ENCODE measurements around the gene HAGHL. TPM values are rescaled to one million over a fixed set of nuclear protein-coding genes. Genes with fewer than 3 reads are reported as not detected.

The HAGHL gene
- total RNA-seq, 1 experiment from 2014 or later, result 6.8 TPM

GRCh38 chr16:710500-711075 is 16.3 kb upstream of the HAGHL start:
- no TSS peak for BruUV-seq (replicated peaks)
- TF ChIP-seq, protein P1, sequence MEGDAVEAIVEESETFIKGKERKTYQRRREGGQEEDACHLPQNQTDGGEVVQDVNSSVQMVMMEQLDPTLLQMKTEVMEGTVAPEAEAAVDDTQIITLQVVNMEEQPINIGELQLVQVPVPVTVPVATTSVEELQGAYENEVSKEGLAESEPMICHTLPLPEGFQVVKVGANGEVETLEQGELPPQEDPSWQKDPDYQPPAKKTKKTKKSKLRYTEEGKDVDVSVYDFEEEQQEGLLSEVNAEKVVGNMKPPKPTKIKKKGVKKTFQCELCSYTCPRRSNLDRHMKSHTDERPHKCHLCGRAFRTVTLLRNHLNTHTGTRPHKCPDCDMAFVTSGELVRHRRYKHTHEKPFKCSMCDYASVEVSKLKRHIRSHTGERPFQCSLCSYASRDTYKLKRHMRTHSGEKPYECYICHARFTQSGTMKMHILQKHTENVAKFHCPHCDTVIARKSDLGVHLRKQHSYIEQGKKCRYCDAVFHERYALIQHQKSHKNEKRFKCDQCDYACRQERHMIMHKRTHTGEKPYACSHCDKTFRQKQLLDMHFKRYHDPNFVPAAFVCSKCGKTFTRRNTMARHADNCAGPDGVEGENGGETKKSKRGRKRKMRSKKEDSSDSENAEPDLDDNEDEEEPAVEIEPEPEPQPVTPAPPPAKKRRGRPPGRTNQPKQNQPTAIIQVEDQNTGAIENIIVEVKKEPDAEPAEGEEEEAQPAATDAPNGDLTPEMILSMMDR (IDR thresholded peaks at IDR 0.05; ENCODE audit: insufficient read depth in 1 of 2, low read depth in 1 of 2, low read length in 1 of 2, severe bottlenecking in 1 of 2, unreplicated experiment in 1 of 2), result no peak
- CTCF ChIA-PET, result interaction anchor here (0.6 to 1.1 kb wide), 3 partner anchors 9 to 270 kb away, joined by 3 to 4 read pairs (median 3); no protein-coding TSS in a partner anchor
- Mint-ChIP-seq H3K4me1 (ENCODE audit: low read depth, unreplicated experiment) (peaks cover 7% of the 10 kb centered on the region), H3K27ac (ENCODE audit: unreplicated experiment) (no peak overlapping the region), H3K27me3 (ENCODE audit: insufficient read depth, unreplicated experiment) (peaks cover 5% of the 10 kb centered on the region), H3K36me3 (ENCODE audit: insufficient read depth, unreplicated experiment) (peaks cover 8% of the 10 kb centered on the region), H3K9me3 (ENCODE audit: unreplicated experiment) (no peaks in the 10 kb centered on the region), H3K4me3 (ENCODE audit: unreplicated experiment) (no peak overlapping the region)
- Histone ChIP-seq H3K27me3 (replicated peaks; ENCODE audit: control insufficient read depth, insufficient read depth, low read length) (no peaks in the 10 kb centered on the region), H3K36me3 (ENCODE audit: control insufficient read depth, insufficient read depth, low read length) (no peaks in the 10 kb centered on the region), H3K9me3 (no peaks in the 10 kb centered on the region), H3K4me1 (peaks cover 14% of the 10 kb centered on the region), H3K4me3 (ENCODE audit: low read depth, low read length) (no peak overlapping the region)
- DNase-seq, result no peak
- intact Hi-C loops (cut with micrococcal nuclease; ENCODE audit: unreplicated experiment), result loop anchor here (10.0 kb wide), 1 partner anchor 74 kb away; the partner anchor contains the start of genes CHTF18 and RPUSD1
- POLR2A ChIA-PET, result interaction anchor here (0.6 kb wide), 1 partner anchor 60 kb away, joined by 5 read pairs; no protein-coding TSS in a partner anchor

DNA sequence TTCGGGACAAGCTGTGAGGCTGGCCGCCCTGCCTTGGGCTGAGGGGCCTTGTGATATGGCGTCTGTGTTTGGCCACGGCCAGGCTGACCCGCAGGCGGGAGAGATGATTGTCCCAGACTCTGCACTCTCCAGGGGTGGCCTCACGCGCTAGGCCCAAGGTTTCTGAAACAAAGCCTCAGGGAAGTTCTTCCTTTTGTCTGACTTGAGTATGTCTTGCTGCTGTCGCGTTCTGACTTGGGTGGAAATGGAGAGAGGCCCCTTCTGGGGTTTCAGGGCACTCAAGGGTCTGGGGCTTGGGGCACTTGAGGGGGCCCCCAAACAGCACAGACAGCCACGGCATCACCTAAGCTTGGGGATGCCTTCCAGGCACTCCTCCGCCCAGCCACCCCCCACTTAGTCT is 15.8 kb upstream of the HAGHL start:
- POLR2A ChIA-PET, result interaction anchor here (0.6 kb wide), 1 partner anchor 61 kb away, joined by 5 read pairs; no protein-coding TSS in a partner anchor
- H3K9me3 Mint-ChIP-seq (ENCODE audit: unreplicated experiment), result no peaks in the 10 kb centered on the region
- Histone ChIP-seq H3K36me3 (ENCODE audit: control insufficient read depth, insufficient read depth, low read length) (no peaks in the 10 kb centered on the region), H3K27me3 (replicated peaks; ENCODE audit: control insufficient read depth, insufficient read depth, low read length) (no peaks in the 10 kb centered on the region), H3K4me3 (ENCODE audit: low read depth, low read length) (no peak overlapping the region), H3K9me3 (no peaks in the 10 kb centered on the region), H3K4me1 (peaks cover 18% of the 10 kb centered on the region)
- CTCF ChIA-PET, result interaction anchor here (1.0 to 1.1 kb wide), 2 partner anchors 9 to 21 kb away, joined by 3 read pairs; no protein-coding TSS in a partner anchor
- peaks cover 5% of the 10 kb centered on the region for H3K27me3 Mint-ChIP-seq (ENCODE audit: insufficient read depth, unreplicated experiment)
- no TSS peak for BruUV-seq (replicated peaks)
- DNase-seq, result no peak
- TF ChIP-seq, protein P1 (IDR thresholded peaks at IDR 0.05; ENCODE audit: insufficient read depth in 1 of 2, low read depth in 1 of 2, low read length in 1 of 2, severe bottlenecking in 1 of 2, unreplicated experiment in 1 of 2), result no peak
- peaks cover 7% of the 10 kb centered on the region for H3K4me1 Mint-ChIP-seq (ENCODE audit: low read depth, unreplicated experiment)
- intact Hi-C loops (cut with micrococcal nuclease; ENCODE audit: unreplicated experiment), result loop anchor here (10.0 kb wide), 1 partner anchor 74 kb away; the partner anchor contains the start of genes CHTF18 and RPUSD1
- H3K36me3 Mint-ChIP-seq (ENCODE audit: insufficient read depth, unreplicated experiment), result peaks cover 13% of the 10 kb centered on the region
- H3K27ac Mint-ChIP-seq (ENCODE audit: unreplicated experiment), result no peak overlapping the region
- no peak overlapping the region for H3K4me3 Mint-ChIP-seq (ENCODE audit: unreplicated experiment)

DNA sequence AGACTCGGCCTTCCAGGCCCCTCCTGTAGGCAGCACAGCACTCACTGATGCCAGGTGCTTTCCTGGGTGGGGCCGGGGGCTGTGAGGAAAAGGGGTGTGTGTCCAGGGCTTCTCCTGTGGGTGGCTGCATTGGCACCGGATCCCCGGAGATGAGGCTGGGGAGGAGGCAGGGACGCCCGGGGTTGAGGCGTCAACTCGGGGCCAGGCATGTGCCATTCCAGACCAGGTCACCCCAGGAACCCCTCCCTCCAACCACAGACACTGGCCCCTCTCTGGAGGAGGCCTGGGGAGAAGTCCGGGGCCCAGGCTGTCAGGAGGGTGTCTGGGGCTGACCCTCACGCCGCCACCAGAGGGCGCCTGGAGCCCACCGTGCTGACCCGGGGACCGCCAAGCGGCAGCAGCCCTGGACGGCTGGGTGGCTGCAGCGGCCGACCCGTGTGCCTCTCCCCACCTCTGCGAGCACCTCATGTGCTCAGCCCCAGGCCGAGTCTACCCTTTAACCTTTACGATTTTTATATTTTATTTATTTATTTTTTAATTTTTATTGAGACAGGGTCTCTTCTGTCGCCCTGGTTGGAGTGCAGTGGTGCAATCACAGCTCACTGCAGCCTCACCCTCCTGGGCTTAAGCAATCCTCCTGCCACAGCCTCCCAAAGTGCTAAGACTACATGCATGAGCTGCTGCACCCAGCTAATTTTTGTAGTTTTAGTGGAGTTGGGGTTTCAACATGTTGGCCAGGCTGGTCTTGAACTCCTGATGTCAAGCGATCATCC is 15.2 kb upstream of the HAGHL start:
- ChIA-PET CTCF (interaction anchor here (0.6 to 1.6 kb wide), 6 partner anchors 10 to 359 kb away, joined by 3 to 13 read pairs (median 5); partner anchors contain the start of genes ANTKMT and AXIN1), POLR2A (interaction anchor here (0.6 to 1.7 kb wide), 5 partner anchors 9 to 344 kb away, joined by 3 to 6 read pairs (median 3); partner anchors contain the start of genes ANTKMT, CHTF18 and RPUSD1)
- DNase-seq, result peak; percentile 75 to 88
- Mint-ChIP-seq H3K27me3 (ENCODE audit: insufficient read depth, unreplicated experiment) (peaks cover 5% of the 10 kb centered on the region), H3K4me3 (ENCODE audit: unreplicated experiment) (no peak overlapping the region), H3K4me1 (ENCODE audit: low read depth, unreplicated experiment) (peaks cover 7% of the 10 kb centered on the region), H3K9me3 (ENCODE audit: unreplicated experiment) (no peaks in the 10 kb centered on the region), H3K27ac (ENCODE audit: unreplicated experiment) (no peak overlapping the region), H3K36me3 (ENCODE audit: insufficient read depth, unreplicated experiment) (peaks cover 17% of the 10 kb centered on the region)
- Histone ChIP-seq H3K9me3 (no peaks in the 10 kb centered on the region), H3K36me3 (ENCODE audit: control insufficient read depth, insufficient read depth, low read length) (no peaks in the 10 kb centered on the region), H3K4me3 (ENCODE audit: low read depth, low read length) (no peak overlapping the region), H3K27me3 (replicated peaks; ENCODE audit: control insufficient read depth, insufficient read depth, low read length) (no peaks in the 10 kb centered on the region), H3K4me1 (peaks cover 22% of the 10 kb centered on the region)
- intact Hi-C loops (cut with micrococcal nuclease; ENCODE audit: unreplicated experiment), result loop anchor here (10.0 kb wide), 1 partner anchor 73 kb away; the partner anchor contains the start of genes CHTF18 and RPUSD1
- TF ChIP-seq, protein P1 (IDR thresholded peaks at IDR 0.05; ENCODE audit: insufficient read depth in 1 of 2, low read depth in 1 of 2, low read length in 1 of 2, severe bottlenecking in 1 of 2, unreplicated experiment in 1 of 2), result peak; percentile 84 to 89
- BruUV-seq (replicated peaks), result no TSS peak
